Measurements from ENCODE around the gene FILIP1L.

The FILIP1L gene

GRCh38 chr3:100072326-100073048 lies 41.8 kb downstream of the FILIP1L start:
- DNase-seq (ENCODE audit: low read depth) = no peak
- H3K4me3 ChIP-seq (ENCODE audit: low read length) = no peak overlapping the region
- TF ChIP-seq, protein P1, sequence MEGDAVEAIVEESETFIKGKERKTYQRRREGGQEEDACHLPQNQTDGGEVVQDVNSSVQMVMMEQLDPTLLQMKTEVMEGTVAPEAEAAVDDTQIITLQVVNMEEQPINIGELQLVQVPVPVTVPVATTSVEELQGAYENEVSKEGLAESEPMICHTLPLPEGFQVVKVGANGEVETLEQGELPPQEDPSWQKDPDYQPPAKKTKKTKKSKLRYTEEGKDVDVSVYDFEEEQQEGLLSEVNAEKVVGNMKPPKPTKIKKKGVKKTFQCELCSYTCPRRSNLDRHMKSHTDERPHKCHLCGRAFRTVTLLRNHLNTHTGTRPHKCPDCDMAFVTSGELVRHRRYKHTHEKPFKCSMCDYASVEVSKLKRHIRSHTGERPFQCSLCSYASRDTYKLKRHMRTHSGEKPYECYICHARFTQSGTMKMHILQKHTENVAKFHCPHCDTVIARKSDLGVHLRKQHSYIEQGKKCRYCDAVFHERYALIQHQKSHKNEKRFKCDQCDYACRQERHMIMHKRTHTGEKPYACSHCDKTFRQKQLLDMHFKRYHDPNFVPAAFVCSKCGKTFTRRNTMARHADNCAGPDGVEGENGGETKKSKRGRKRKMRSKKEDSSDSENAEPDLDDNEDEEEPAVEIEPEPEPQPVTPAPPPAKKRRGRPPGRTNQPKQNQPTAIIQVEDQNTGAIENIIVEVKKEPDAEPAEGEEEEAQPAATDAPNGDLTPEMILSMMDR (conservative IDR thresholded peaks at IDR 0.05; ENCODE audit: low read depth, low read length) = no peak

DNA sequence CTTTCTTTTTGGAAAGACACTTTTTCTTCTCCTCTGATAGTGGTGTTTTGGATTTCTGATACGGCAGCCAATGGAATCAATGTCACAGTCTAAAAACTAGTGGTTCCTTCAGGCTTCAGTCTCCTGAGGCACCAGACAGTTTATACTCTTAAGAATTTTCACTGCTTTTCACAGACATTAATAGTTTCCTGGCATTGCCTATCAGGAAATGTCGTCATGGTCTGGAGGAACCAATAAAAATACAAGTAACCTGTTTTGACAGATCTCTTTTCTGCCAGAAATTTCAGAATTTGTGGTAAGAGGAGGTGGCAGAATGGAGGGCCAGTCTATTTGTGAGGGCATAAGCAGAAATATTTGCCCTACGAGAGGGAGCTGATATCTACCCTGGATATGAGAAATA lies 44.8 kb downstream of the FILIP1L start:
- H3K4me3 ChIP-seq (ENCODE audit: low read length) = no peak overlapping the region
- DNase-seq (ENCODE audit: low read depth) = no peak
- TF ChIP-seq, protein P1 (conservative IDR thresholded peaks at IDR 0.05; ENCODE audit: low read depth, low read length) = no peak

DNA sequence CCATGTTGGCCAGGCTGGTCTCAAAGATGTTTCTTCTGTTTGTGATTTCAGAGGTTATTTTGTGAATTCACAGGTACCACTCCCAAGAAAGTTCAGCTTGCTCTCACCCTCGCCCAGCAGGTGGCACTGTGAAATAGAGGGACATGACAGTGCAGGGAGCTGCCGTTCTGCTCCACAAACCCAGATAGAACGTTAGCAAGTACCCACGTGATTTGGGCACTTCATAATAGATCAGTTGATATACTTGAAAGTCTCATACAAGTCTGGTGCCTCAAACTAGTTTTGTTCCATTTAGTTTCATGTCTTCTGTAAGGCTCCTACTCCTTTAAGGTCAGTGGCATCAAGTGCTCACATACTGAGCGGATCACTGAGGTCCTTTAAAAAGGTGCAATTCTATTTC lies 45.5 kb downstream of the FILIP1L start:
- DNase-seq (ENCODE audit: low read depth) = peak; percentile 45
- H3K4me3 ChIP-seq (ENCODE audit: low read length) = no peak overlapping the region
- TF ChIP-seq, protein P1 (conservative IDR thresholded peaks at IDR 0.05; ENCODE audit: low read depth, low read length) = peak; percentile 80

DNA sequence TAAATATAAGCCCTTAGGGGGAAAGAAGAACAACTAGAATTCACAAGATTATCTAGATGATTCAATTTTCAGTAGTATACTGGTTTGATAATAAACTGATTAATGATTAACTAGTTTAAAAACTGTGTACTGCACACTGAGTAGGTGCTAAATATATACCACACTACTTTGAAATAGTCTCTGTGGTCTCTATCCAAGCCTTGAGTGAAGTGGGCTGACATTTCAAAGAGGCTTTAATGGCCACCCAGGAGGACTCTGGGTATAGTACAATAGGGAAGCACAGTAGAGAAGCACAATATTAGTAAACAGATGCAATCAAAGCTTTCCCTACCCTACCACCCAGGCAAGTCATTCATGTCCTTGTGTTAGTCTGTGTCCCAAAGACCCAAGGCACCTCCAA lies 46.7 kb downstream of the FILIP1L start:
- H3K4me3 ChIP-seq (ENCODE audit: low read length) = no peak overlapping the region
- no peak for DNase-seq (ENCODE audit: low read depth)
- TF ChIP-seq, protein P1 (conservative IDR thresholded peaks at IDR 0.05; ENCODE audit: low read depth, low read length) = no peak

GRCh38 chr3:100063929-100064461 lies 50.3 kb downstream of the FILIP1L start:
- TF ChIP-seq, protein P1 (conservative IDR thresholded peaks at IDR 0.05; ENCODE audit: low read depth, low read length) = no peak
- no peak overlapping the region for H3K4me3 ChIP-seq (ENCODE audit: low read length)
- no peak for DNase-seq (ENCODE audit: low read depth)

- no peak overlapping the region for H3K4me3 ChIP-seq (ENCODE audit: low read length)
- DNase-seq (ENCODE audit: low read depth) = no peak
- TF ChIP-seq, protein P1 (conservative IDR thresholded peaks at IDR 0.05; ENCODE audit: low read depth, low read length) = no peak
Observed at GRCh38 chr3:100062665-100063064, 51.6 kb downstream of the FILIP1L start.

All from retinal pigment epithelial cell (primary cell).